Raji (cell line): Measurements from ENCODE around the gene KCNJ14.

Source experiments
- POLR2A ChIP-seq: IDR thresholded peaks from 2 replicates; pipeline ENCODE4 v1.6.1; 2011; ENCODE audit warnings: low read depth, low read length, control low read depth; ENCODE audit not compliant: insufficient read depth

KCNJ14 gene

DNA sequence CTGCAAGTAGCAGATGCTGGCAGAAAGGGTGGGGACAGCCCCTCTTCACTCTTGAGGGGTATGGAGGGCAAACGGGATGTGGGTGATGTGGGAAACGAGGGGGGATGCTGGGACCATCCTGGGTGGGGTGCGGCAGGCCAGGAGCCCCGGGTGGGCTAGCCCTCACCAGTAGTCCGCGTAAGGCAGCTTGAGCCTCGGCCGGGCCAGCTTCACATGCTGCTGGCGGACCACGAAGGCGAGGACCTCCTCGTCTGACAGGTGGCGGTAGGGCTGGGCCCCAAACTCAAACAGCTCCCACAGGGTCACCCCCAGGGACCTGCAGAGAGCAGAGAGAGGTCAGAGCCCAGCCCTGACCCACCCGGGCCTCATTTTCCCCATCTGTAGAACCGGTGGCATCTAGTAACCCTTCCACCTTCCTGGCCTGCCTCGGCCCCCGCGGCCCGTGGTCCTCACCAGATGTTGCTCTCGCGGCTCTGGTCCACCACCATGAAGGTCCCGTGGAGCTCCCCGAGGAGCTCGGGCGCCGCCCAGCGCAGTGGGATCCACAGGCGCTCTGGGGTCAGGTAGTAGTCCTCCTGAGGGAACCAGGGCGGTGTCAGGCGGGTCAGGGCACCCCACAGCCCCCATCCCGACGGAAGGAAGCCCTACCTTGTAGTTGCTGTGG is 45.6 kb downstream of the KCNJ14 start:
- TF ChIP-seq POLR2A = no peak

DNA sequence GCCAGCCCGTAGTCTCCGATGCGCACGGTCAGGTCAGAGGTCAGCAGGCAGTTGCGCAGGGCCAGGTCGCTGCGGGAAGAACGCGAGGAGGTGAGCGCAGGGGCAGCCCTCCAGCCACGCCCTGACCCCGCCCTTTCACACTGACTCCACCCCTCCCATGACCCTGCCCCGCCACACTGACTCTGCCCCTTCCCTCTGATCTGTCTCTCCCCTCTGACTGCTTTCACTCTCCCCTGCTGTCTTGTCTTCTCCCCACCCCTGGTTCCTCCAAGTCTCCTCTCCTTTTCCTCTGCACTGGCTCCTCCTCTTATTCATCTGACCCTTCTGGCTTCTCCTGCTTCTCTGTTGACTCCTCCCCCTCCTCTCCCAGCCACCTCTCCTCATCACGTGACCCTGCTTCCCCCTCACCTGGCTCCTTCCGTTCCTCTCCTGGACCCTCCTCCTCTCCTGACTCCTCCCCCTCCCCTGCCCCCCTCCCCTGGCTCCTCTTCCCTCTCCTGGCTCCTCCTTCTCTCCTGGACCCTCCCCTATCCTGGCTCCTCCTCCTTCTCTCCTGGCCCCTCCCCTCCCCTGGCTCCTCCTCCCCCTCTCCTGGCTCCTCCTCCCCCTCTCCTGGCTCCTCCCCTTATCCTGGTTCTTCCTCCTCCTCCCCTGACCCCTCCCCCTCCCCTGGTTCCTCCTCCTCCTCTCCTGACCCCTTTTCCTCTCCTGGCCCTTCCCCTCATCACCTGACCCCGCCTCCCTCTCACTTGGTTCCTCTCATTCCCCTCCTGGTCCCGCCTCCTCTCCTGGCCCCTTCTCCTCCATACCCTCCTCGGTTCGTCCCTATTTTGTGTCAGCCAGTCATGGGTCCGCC is 46.3 kb downstream of the KCNJ14 start:
- peak; percentile 38; the same call in 1 of the 2 replicates for TF ChIP-seq POLR2A

DNA sequence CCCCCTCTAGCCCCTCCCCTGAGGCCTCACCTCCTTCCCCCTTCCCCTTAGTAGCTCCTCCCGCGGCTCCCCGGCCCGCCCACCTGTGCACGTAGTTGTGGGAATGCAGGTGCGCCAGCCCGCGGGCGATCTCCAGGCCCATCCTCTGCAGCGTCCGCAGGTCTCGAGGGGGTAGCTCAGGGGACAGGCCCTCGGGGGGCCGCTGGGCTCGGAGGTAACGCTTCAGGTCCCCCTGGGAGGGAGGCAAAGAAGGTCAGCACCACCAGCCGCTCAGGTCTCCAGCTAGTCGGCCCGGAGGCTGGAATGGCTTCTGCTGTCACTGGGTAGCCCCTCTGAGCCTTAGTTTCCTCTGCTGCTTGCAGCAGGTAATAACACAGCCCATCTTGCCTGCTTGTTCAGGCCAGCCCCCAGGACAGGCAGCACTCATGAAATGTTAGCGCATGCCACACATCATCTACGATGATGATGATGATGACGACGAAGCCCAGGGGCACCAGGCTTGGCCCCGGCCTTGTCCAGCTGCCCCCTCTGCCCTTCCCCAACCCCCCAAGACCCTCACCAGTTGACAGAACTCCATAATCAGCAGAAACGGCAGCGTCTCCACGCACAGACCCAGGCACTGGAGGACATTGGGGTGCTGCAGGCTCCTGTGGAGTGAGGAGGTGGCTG is 47.1 kb downstream of the KCNJ14 start:
- 0 out of 2 replicates have a peak, but pooled peaks have one; percentile 31 for TF ChIP-seq POLR2A

DNA sequence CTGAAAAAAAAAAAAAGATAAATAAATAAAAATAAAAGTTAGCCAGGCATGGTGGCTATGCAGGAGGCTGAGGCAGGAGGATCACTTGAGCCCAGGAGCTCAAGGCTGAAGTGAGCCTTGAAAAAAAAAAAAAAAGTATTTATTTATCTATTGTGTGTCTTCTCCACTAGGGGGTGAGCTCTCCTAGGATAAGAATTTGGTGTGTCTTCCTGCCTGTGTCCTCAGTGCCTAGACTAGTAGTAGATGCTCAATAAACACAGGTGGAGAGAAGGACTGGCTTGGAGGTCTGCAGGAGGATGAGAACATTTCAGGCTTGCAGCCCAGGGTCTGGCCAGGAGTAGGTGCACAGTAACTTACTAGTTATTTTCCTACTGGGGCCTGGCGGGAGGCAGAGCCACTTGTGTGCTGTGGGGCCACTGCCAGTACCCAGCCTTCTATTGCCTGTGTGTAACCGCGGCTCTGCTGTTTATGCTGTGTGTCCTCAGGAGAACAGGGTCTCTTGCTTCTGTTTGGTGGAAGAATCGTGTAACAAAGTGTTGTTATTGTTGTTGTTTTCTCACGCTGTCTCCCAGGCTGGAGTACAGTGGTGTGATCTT is 50.9 kb downstream of the KCNJ14 start:
- no peak for TF ChIP-seq POLR2A

DNA sequence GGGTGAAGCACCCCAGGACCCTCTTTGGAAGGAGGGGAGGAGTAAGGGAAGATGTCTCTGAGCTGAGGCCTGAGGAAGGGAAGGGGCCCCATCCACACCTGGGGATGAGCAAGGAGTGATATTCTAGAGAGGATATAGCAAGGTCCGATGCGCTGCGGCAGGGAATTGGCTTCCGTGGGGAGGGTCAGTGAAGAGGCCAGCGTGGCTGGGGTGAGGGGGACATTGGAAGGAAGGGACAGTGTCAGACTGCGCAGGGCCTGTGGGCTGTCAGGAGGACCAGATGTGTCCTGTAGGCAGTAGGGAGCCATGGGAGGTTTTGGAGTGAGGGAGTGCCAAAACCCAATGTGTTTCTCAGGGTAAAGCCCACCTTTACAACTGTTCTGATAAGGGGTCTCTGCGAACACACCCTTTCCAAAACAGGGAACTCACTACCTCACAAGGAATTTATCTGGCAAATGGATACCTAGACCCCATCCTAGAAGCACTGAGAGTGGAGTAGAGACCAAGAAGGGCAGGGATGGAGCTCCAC is 52.6 kb downstream of the KCNJ14 start:
- TF ChIP-seq POLR2A = no peak

DNA sequence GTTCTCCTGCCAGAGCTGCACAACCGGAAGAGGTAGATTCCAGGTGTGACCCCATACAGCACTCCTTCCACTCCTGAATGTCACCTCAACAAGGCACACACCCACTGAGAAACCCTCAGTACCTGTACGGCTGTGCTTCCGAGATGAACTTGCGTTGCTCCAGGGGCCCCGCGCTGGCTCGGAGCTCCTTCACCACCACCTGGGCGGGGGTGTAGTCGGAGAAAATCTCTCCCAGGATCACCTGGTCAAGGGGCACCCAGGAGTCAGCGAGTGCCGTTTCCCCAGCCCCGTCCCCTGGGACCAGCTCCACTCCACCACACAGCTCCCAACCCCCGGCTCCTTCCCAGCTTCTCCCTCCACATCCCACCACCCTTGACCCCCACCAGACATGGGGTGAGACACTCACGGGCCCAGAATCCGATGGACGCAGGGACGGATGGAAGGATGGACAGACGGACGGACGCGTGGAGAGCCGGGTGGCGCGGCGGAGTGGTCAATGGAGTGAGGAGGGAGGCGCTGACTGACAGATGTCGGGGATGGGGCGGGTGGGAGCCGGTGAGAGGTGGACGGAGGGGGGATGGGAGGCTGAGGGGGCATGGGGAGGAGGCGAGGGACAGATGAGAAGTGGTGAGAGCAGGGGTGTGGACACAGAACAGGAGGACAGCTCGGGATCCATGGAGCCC is 53.5 kb downstream of the KCNJ14 start:
- no peak for TF ChIP-seq POLR2A

DNA sequence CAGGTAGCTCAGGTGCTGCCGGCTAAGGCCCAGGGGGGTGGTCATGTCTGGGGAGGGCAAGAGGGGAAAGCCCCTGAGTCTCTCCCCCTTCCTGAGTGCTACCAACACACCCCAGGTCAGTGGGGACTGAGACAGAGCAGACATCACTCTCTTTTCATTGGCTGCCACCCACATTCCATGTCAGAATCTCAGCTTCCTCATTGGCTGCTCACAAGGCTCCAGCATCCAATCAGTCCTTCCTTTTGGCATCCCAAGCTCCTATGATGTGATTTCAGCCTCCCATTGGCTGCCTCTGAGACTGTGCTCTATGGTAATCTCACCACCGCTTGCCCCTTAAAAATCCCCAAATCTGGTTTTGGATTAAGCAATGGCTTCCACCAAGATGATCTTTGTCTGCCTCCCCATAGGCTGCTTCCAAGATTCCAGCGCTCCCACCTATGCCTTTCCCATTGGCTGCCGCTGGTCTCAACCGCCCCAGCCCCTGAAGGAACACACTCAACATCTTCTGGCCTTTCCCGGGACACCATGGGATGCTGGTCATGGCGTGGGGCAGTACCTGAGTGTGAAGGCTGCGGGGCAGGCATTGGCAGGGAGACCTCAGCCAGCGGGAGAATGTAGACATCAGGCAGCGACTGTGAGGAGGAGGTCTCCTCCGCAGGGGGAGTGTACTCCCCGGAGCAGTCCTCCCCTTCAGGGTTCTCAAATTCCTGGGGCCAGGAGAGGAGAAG is 54.3 kb downstream of the KCNJ14 start:
- TF ChIP-seq POLR2A = no peak

DNA sequence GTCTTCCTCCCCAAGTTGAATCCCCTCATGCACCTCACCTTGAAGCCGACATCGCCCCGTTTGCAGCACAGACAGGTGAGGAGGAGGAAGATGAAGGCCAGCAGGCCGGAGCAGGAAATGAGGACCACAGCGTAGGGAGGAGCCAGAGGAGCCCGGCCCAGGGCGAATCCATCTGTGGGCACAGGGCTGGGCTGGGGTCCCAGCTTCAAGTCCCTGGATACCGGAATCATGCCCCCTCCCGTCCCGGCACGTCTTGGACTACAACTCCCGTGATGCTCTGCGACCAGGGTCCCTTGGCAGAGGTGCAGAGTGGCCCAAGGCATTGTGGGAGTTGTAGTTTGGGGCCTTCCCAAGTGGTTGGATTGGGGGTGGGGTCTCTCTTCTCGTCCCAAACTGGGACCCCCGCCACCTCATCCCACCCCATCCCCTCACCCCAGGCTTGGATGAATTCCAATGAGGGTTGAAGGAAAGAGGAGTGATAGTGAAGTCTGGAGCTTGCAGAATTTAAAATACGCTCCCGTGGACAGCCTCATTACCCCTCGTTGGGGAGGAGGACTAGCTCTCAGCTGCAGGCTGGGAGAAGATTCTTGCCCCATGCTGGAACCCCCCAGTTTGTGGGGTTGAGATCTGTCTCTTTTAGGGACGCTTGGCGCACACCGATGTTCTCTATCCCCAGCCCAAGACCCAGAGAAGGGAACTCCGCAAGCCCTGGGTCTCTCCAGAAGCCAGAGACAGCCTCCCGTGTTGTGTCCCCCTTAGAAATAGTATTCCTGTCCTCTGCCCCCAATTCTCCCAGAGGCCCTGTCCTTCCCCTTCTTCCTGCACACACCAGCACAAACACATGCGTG is 55.3 kb downstream of the KCNJ14 start:
- no peak for TF ChIP-seq POLR2A

DNA sequence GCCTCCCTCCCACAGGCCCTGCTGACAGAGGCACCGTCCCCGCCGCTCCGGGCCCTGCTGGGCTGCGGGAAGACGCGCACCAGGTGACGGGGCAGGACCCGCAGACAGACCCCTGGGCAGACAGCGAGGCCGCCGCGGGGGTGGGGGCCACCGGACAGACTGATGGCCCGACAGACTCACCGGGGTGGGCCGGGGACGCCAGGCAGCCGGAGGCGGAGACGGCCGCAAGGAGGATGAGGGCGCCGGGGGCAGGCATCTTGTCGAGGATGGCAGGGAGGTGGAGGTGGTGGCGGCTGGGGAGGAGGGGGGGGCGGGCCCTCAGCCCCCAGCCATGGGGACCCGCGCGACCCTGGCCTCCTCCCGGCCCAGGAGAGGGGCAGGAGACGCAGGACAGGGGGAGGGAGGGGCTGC is 56.0 kb downstream of the KCNJ14 start:
- no peak for TF ChIP-seq POLR2A

DNA sequence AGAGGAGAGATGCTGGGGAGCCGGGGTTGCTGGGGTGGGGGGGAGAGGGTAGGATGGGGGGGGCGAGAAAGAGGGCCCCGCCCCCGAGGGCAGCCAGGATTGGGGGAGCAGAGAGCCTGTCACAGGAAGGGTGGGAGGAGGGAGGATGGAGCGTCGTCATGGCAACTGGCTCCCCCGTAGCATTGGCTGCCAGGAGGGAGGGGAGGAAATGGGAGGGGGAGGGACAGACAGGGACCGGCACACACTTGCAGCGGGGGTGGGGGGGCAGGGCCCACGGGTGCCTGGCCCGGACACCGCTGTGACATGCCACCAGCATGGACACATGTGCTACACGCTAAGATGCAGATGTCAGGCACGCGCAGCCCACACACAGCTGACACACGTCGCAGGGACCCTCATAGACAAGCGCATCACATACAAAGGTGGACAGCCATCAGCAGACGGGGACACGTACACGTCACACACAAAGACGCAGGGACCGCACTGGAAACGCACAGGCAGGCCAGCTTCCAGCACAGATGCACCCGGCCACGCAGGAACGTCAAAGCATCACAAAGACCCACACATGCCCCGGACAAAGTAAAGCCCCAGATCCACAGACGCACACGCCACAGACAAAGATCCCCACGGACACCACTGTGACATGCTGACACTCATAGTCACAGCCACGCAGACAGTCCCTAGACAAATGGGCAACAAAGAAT is 56.6 kb downstream of the KCNJ14 start, which contains the start of gene LMTK3:
Gene LMTK3, minus strand, starts transcription at position 36 of the 704 bp plus-strand sequence. CDS start 259 bp downstream, outside the sequence.
- TF ChIP-seq POLR2A = no peak

DNA sequence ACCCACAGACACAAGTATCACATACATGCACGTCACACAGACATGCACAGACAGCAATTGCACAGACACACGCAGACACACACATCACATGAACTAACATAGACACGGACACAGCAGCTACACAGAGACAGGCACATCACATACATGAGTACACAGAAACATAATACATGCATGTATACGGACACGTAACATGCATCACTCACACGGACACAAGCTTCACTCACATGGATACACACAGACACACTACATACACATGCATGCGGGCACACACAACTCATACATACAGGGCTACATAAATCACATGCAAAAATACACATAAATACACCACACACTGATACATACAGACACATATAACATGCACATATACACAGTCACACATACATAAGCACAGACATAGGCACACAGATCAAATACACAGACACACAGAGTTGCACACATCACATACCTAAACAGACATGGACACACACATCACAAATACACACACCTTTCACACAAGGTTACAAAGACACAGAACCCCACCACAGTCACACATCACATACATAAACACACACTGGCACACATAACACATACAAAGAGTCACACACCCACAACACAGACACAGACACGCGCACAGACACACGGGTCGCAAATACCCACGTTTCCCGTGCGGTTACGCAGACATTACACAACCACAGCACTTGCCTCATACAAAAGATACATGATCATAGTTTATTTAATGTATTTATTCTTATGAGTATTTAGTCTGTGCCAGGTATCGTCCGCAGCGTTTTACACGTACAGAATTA is 57.3 kb downstream of the KCNJ14 start:
- no peak for TF ChIP-seq POLR2A

DNA sequence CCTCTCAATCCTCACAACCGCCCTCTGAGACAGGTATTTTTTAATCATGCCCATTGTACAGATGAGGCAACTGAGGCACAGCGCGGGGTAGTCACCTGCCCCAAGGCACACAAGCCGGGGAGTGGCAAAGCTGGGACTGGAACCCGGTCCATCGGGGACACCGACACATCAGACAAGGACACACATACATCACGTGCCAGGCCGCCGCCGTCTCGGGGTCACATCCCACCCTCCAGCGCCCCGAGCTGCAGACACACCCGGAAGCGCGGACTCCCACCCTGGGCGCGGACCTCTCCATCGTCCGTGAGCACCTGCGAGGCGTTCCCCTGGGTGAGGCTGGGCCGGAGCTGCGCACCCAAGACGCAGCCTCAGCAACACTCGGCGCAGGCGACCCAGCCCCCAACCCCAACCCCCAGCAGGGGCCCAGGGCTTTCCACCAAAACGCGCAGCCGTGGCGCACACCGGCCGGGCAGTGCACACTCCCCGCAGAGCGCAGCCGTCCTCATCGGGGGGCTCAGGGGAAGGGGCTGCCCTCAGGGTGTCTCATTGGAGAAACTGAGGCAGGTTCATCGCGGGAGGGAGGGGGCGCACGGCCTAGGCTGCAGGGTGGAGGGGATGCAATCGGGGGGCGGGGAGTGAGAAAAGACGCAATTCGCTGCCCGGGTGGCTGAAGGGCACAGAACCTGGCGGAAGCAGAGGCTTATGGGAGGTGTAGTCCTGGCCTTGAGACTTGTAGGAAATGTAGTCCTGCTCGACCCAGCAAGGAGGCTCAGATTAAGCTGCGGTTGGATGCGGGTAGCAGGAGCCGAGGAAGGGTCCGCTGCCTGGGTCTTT is 58.1 kb downstream of the KCNJ14 start:
- TF ChIP-seq POLR2A = no peak; the same call in 1 of the 2 replicates
